NOMO-1 treated with dmso at 0.1 percent for 144 hours (cell line): ENCODE data around the gene ZNF133.
"Not testable (repeated sequence)": the region's sequence is repeated elsewhere in the genome, so short reads cannot be mapped to it uniquely, and the experiment has no call there.

Experiments
- DNase-seq: peaks from one replicate; lab custom pipeline; 2025; ENCODE audit not compliant: unreplicated experiment; lab: John Stamatoyannopoulos, UW

ZNF133 gene

DNA sequence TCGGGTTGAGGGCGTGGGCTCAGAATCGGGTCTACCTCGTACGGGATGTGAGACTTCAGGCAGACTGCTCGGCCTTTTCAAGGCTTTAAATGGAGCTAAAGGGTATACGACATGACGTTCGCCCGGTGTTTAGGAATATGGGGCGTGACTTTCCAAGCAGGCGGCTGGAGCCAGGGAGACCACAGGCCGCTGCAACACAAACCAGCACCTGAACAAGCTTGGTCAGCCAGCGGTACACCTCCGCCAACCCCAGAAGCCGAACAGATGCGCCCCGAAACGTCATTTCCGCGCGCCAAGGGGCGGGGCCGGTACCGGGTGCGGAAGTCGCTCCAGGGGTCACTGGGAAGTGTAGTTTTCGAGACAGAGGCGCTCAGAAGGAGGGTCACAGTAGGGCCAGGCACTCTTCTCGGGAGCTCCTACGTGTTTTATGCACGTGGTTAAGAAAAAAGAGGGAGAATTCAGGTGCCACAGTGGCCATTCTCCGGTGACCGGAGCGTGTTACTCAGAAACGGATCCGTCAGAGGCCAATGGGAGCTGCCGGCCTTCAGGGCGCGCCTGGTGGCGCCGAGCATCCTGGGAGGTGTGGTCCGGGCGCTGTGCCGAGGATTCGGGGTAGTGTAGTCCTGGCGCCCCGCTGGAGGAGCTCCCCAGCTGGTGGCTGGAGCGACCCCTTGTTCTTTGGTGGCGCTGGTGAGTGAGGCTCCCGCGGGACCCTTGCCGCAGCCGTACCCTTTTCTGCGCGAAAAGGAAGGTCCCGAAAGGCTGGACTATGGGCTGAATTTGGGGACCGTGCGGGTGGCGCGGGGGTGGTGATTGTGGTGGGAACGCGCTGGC lies at the start of gene ZNF133:
ZNF133 (plus strand) TSS at position 613 of the 834 bp plus-strand sequence. CDS start 17,160 bp downstream, outside the sequence.
- peak; percentile 91 for DNase-seq

DNA sequence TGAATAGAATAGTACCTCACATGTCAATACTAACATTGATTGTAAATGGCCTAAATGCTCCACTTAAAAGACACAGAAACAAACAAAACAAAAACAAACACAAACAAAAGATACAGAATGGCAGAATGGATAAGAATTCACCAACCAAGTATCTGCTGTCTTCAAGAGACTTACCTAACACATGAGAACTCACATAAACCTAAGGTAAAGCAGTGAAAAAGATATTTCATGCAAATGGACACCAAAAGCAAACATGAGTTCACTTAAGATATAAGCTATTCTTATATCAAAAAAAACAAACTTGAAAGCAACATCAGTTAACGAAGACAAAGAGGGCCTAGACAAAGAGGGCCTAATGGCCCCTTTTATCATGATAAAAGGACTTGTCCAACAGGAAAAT lies 47.3 kb upstream of the ZNF133 start:
- DNase-seq: no peak

DNA sequence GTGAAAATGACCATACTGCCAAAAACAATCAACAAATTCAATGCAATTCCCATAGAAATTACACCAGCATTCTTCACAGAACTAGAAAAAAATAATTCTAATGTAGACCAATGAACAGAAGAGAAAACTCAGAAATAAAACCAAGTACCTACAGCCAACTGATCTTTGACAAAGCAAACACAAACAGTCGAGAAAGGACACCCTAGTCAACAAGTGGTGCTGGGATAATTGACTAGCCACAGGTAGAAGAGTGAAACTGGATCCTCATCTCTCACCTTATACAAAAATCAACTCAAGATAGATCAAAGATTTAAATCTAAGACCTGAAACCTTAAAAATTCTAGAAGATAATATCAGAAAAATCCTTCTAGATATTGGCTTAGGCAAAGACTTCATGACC lies 44.5 kb upstream of the ZNF133 start:
- no peak for DNase-seq

DNA sequence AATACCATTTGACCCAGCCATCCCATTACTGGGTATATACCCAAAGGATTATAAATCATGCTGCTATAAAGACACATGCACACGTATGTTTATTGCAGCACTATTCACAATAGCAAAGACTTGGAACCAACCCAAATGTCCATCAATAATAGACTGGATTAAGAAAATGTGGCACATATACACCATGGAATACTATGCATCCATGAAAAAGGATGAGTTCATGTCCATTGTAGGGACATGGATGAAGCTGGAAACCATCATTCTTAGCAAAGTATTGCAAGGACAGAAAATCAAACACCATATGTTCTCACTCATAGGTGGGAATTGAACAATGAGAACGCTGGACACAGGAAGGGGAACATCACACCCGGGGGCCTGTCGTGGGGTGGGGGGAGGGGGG lies 39.8 kb upstream of the ZNF133 start:
- DNase-seq: not testable (repeated sequence)

DNA sequence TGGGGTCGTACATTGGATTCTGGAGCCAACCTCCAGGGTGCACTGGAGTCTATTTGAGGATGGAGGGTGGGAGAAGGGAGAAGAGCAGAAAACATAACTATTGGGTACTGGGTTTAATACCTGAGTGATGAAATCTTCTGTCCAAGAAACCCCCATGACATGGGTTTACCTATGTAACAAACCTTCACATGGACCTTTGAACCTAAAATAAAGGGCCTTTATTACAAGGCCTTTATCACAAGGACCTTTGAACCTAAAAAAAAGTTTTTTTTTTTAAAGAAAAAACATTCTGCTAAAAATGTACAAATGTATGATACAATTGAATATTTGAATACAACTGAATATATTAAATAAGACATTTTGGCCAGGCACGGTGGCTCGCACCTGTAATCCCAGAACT lies 38.1 kb upstream of the ZNF133 start:
- no peak for DNase-seq

DNA sequence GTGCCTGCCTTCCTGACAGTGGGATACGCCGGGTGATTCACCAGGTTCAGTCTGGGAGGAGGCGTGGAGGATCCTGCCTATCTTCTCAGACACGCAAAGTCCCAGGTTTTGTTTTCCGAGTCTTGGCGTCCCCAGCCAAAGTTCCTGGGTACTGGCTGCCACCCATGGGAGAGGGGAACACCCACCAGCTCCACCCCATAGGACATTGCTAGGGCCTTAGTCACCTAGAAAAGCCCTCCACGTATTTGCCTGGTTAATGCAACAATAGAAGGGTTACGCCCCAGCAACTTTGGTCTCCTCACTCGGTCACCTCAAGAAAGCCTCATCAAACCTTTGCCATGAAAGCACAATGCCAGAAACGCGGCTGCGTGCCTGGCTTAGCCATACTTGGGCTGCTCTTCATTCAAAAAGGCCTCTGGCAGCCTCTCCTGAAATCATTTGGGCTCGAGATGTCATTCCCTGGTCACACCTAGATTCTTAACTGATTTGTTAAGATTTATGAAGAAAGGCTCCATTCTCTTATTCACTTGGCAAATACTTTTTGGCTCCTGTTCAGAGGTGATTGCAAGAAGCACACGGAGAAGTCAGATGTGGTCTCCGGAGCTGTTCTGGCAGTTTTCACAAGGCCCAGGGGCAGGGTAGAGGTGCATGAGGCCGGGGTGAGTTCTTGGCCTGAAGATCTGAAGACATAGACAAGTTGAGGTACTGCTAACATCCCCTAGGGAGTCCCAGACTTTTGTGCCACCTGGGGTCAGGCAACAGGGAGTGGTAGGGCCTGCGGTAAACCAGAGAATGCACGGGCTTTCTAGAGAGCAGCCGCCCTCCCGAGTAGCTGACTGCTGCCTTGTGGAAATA lies 35.5 kb upstream of the ZNF133 start:
- no peak for DNase-seq

DNA sequence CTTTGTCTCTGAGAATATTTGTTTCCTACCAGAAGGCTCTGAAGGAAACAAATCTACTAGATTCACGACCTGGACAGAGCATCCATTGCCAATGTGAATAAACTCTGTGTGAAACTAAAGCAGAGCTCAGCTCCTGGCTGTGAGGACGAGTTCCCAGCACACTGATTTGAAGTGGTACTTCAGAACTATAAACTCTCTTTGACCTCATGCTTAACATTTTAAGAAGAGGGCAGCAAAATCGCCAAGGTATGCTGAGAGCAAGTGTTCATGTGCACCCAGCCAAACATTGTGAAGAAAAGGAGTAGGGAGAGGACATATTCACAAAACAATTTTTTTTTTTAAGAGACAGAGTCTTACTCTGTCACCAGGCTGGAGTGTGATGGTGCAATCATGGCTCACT lies 33.7 kb upstream of the ZNF133 start:
- no peak for DNase-seq

DNA sequence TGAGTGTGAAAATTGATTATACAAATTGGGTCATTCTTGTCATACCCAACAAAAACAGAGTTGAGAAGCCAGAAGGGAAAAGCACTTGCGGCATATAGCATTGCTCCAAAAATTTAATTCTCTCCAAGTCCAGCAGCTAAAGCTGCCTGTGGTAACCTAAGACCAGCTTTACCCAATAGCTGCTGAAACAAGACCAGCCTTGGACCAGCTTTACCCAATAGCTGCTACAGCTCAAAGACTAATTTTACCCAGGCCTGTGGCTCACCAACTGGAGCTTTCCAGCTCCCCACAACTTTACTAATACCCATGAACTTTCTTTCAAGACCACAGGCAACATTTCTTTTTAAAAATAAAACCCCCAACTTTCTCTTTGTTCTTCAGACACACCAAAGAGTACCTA lies 32.8 kb upstream of the ZNF133 start:
- no peak for DNase-seq

DNA sequence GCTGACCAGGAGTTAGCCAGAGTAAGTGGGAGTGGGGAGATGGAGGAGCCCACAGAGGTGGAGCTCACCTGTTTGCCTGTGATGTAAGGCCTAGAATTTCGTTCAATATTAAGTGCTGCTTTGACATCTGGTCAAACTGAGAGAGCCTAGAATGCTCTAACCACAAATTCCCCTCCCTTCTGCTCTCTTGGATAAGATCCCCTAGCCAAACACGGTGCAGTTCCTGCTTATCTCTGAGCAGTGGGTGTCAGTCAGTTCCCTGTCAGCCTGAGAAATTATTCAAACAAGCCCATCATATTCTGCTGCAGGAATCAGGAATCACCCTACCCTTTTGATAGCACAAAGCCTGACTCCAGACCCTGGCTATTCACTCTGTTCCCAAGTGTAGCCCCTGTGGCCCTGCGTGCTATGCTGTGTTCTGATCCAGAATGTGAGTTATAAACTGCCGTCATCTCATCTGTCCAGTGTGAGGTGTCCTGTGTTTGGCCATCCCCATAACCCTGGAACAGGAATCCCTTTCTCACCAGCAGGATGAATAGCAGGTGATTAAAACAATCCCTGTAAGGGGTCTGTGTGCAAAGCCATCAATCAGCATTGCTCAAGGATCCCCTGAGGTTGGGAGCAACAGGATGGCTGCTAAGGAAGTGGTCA lies 31.8 kb upstream of the ZNF133 start:
- no peak for DNase-seq

DNA sequence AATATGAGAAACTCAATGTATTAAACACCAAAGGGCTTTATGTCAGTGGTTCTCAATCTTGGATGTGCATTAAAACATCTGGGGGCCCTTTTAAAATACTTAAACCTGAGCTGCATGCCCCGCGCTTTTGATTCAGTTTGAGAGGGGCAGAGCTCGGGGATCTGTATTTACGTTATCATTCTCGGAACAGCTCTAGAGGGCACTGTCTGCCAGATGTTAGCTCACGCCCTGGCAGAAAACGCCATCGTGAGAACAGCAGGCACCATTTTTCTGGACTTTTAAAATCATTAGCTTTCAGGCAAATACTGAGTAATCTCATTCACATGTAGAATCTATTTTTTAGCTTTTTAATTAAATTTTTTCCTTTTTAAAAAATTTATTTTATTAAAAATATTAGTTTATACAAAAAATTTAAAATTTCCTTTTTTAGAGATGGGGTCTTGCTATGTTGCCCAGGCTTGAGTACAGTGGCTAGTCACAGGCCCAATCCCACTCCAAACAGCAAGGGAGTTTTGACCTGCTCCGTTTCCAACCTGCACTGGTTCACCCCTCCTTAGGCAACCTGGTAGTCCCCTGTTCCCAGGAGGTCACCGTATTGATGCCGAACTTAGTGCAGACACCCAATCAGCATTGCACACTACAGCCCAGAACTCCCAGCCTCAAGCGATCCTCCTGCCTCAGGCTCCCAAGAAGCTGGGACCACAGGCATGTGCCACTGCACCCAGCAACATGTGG lies 30.0 kb upstream of the ZNF133 start:
- no peak for DNase-seq

DNA sequence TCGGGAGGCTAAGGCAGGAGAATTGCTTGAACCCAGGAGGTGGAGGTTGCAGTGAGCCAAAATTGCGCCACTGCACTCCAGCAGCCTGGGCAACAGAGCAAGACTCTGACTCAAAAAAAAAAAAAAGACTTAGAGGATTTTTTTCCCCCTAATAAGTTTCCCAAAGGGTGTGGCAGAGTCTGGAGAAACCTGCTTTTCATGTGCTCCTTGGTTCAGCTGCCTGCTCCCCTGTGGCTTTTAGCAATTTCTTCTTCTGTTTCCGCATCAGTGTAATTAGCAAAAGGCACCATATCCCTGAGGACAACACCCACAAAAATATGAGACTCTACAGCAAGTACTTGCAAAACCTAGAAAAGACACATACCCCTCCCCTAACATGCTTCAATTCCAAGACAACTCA lies 28.6 kb upstream of the ZNF133 start:
- DNase-seq: no peak

DNA sequence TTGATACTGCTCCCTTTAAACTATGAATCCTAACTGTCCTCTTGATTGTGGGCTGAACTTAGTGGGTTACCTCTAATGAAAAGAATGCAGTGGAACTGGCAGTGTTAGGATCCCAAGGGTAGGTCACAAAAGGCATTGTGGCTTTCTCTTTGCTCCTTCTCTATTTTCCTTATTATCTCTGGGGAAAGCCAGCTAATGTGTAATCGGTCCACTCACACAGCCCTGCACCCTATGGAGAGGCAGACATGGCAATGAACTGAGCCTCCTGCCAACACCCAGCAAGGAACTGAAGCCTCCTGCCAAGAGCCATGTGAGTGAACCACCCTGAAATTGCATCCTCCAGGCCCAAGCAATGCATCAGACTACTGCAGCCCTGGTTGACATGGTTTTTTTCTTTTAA lies 24.6 kb upstream of the ZNF133 start:
- no peak for DNase-seq

DNA sequence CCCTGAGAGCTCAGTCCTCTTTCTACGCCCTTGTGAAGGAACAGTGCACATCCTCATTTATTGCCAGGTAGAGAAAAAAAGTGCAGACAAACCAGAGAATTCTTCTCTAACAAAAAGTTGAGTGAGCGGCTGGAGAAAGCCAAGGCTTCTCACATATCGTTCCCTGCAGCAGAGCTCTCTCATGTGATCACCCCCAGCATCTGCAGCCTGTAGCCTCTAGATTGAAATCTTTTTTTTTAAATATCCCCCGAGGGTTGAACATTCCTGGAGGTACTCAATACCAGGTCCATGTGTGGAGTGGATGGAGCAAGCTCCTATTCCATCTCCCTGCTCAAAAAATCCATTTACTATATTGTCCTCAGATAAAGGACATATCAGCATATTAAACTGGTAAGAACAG lies 22.9 kb upstream of the ZNF133 start:
- no peak for DNase-seq

DNA sequence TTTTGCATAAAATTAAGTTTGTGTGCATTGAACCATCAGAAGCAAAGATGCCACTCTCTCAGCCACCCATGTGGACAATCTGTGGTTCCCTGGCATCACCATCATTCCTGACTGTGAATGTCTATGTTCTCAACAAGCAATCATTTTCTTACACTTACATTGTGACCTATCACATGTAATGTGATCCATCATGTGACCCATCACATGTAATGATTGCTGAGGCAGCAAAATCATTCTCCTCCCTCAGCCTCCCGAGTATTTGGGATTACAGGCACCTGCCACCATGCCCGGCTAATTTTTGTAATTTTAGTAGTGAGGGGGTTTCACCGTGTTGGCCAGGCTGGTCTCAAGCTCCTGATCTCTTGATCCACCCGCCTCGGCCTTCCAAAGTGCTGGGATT lies 22.0 kb upstream of the ZNF133 start:
- no peak for DNase-seq

DNA sequence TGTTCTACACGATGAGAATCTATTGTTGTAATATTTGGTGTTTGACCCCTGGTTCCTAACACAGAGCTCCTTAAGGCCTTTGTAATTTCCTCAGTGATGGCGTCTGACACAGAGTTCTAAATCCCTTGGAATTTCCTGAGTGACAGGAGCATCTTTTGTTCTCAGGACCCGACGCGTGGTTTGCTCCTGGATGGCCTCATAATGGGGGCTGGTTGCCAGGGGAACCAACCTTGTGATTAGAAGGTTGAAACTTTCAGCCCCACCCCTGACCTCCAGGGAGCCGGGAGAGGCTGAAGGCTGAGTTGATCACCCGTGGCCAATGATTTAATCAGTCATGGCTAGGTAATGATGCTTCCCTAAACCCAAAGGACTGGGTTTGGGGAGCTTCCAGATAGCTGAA lies 20.5 kb upstream of the ZNF133 start:
- no peak for DNase-seq

DNA sequence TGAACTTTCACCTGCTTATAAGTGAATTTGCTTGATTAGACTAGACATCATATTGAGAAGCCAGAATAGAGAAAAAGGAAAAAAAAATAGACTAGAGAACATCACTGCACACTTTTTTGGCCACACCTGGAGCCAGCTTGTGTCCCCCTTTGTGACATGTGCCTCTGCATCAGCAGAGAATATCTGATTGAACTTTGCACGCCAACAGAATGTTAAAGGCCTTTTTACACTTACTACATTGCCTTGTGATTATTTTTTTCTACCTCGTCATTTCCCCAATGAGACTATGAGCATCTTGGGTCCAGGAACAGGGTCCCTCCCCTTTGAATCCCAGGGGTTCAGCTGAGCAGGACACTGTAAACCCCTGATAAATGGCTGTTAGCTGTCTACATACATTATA lies 17.2 kb upstream of the ZNF133 start:
- no peak for DNase-seq

DNA sequence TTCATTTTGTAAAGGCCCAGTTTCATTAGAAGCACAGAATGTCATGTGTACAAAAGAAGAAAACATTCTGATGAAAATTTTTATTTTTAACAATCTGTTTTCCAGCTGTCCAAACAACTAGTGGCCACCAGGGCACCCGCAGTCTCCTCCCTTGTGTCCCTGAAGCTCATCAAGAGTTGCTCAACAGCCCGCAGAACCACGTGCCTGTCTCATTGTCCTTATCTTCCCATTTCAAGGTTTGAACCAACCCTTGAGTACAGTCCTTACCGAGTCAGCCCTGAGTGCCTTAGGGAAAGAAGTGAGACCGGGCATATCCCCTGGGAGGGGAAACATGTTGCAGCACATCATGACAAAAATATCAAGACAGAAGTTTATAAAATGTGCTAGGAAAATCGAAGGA lies 15.9 kb upstream of the ZNF133 start:
- DNase-seq: peak; percentile 51

DNA sequence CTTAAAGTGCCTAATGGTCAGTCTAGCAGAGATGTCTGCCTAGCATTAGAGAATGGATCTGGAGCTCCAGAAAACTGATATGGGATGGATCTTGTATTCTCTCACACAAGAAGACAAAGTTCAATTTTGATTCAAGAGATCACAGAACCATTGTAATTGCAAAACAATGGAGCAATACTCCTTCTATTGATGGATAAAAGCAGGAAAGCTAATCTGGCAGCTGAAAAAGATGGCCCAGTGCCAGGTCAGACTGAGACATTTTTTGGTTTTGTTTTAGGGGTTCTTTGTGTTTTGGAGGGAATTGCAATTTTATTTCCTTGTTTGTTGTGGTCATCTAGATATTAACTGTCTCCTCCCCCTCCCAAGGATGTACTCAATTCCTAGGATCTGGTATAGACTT lies 14.6 kb upstream of the ZNF133 start:
- no peak for DNase-seq

DNA sequence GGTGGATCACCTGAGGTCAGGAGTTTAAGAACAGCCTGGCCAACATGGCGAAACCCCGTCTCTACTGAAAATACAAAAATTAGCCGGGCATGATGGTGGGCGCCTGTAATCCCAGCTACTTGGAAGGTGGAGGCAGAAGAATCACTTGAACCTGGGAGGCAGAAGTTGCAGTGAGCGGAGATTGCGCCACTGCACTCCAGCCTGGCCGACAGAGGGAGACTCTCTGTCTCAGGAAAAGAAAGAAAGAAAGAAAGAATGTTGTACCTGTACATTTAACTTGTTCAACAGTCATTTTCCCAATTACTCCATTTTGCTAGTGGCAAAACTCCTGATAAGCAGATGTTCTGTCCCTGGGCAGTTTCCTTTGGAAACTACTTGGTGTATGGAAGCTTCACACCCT lies 12.4 kb upstream of the ZNF133 start:
- not testable (repeated sequence) for DNase-seq

DNA sequence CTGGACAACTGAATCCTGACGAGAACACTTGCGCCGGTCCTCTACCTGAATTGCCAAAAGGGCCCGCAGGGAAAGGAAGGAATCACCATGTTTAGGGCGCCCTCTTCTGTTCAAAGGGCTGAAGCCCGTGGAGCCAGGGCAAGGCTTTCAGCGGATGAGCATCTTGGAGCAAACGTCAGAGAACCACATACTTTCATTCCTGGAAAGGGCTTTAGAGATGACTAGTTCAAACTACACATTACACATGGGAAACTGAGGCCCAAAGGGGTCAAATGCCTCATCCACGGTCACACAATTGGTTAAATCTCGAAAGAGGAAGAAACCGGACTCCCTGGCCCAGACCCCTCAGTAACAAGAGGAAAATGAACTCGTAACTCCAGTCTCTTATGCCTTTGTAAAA lies 11.5 kb upstream of the ZNF133 start:
- no peak for DNase-seq

DNA sequence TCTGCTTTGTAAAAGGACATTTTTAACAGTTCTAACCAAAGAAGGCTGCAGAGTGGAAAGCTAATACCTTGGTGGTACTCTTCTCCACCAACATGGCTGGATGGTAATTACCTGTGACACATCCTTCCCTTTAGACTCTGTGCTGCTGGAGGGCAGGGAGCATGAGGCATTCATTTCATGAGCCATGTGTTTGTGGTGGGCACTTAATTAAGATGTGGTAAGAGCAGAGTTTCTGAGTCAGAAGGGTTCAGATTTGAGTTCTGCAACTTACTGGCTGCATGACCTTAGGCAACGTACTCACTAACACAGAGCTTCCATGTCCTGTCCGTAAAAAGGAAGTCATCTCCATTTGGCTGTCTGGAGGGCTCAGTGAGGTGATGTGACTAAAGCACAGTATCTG lies 9.1 kb upstream of the ZNF133 start:
- DNase-seq: no peak
